Stimulated activated naive B cell treated with anti-CD40 and anti-IgM and Interleukin-4, amounts not matched to agents 10 μg/mL and 1 μg/mL and 100 μg/mL, for 72 hours (primary cell): ENCODE measurements around the gene RSPH10B.
A peak's percentile ranks its signal among the peaks of the same experiment; 100 is the strongest.
"Not testable (repeated sequence)": the region's sequence is repeated elsewhere in the genome, so short reads cannot be mapped to it uniquely, and the experiment has no call there.

Source experiments
- ATAC-seq, 2 donors: fragments of 150-1000 bp; cut with Tn5 transposase; replicated peaks; 2 replicates each; pipeline ENCODE4 v1.10.0; 2021; ENCODE audit warnings: moderate library complexity in 1 of 2
- DNase-seq: peaks from one replicate; pipeline ENCODE4 v3.0.0; 2021
- H3K27ac Mint-ChIP-seq: one replicate; pipeline ENCODE4 v1.8.0; 2022; ENCODE audit warnings: mild to moderate bottlenecking, mixed read lengths
- H3K27me3 Mint-ChIP-seq, 2 donors: one replicate each; pipeline ENCODE4 v1.8.0; 2022; ENCODE audit warnings: mixed read lengths in 2 of 2
- H3K36me3 Mint-ChIP-seq, 2 donors: one replicate each; pipeline ENCODE4 v1.8.0; 2022; ENCODE audit warnings: mixed read lengths in 2 of 2, mild to moderate bottlenecking in 1 of 2
- H3K4me1 Mint-ChIP-seq, 2 donors: one replicate each; pipeline ENCODE4 v1.8.0; 2022; ENCODE audit warnings: mixed read lengths in 2 of 2, mild to moderate bottlenecking in 1 of 2
- H3K4me3 Mint-ChIP-seq, 2 donors: one replicate each; pipeline ENCODE4 v1.8.0; 2022; ENCODE audit warnings: mild to moderate bottlenecking in 2 of 2, mixed read lengths in 2 of 2, moderate library complexity in 1 of 2
- H3K9me3 Mint-ChIP-seq, 2 donors: one replicate each; pipeline ENCODE4 v1.8.0; 2022; ENCODE audit warnings: mixed read lengths in 2 of 2, mild to moderate bottlenecking in 1 of 2

The RSPH10B gene

GRCh38 chr7:5973580-5973979 lies 3.1 kb upstream of the RSPH10B start:
- not testable (repeated sequence) for H3K27me3 Mint-ChIP-seq, ATAC-seq, DNase-seq, H3K9me3 Mint-ChIP-seq, H3K27ac Mint-ChIP-seq, H3K36me3 Mint-ChIP-seq, H3K4me3 Mint-ChIP-seq, H3K4me1 Mint-ChIP-seq

GRCh38 chr7:5963810-5964209 lies 6.7 kb downstream of the RSPH10B start:
- H3K4me1 Mint-ChIP-seq, H3K27me3 Mint-ChIP-seq, H3K27ac Mint-ChIP-seq, H3K36me3 Mint-ChIP-seq, H3K4me3 Mint-ChIP-seq, ATAC-seq, DNase-seq, H3K9me3 Mint-ChIP-seq: not testable (repeated sequence)

DNA sequence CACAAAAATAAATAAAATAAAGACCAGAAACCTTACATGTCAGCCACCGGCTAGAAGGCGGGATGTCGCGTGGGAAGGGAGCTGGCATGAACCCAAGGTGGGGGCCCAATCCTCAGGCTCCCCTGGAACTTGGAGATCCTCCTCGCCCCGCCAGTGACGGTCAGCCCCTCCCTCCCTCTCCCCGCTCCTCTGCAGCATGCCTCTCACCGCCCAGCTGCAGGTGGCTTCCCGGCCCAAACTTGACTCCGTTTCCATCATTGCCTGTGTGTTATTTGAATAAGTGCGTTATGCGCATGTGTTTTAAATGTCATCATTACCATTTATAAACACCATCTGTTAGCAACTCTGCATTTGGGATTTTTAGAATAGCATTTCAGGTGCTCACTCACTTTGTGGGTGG lies 7.3 kb downstream of the RSPH10B start:
- ATAC-seq, H3K4me3 Mint-ChIP-seq, H3K36me3 Mint-ChIP-seq: not testable (repeated sequence)

DNA sequence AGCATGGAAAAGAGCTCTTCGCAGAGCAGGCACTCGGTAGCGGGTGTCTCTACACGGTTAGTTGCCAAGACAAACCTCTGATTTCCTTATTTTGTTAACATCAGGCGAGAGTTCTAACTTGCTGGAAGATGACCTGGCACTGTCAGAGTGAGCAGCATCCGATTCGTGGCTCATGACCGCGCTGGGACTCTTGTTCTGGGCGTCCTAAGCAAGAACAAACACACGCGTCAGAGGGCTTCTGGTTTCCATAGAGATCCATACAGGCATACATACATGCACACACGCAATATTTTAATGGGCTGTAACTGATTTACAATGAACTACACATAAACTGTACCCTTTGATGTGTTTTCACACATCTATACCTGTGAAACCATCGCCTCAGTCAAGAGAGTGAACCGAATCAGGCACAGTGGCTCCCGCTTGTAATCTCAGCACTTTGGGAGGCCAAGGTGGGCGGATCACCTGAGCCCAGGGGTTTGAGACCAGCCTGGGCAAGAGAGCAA lies 35.5 kb downstream of the RSPH10B start:
- H3K9me3 Mint-ChIP-seq, ATAC-seq, H3K4me1 Mint-ChIP-seq, H3K27me3 Mint-ChIP-seq, H3K4me3 Mint-ChIP-seq, H3K36me3 Mint-ChIP-seq, H3K27ac Mint-ChIP-seq, DNase-seq: not testable (repeated sequence)

More for the DNA sequence above, 7.3 kb downstream of the RSPH10B start:
- H3K4me1 Mint-ChIP-seq, H3K27ac Mint-ChIP-seq, H3K27me3 Mint-ChIP-seq, DNase-seq, H3K9me3 Mint-ChIP-seq: not testable (repeated sequence)

- not testable (repeated sequence) for H3K4me1 Mint-ChIP-seq, H3K9me3 Mint-ChIP-seq, DNase-seq, H3K27me3 Mint-ChIP-seq, H3K27ac Mint-ChIP-seq, H3K36me3 Mint-ChIP-seq, H3K4me3 Mint-ChIP-seq
- peak in 1 of 2 donors; percentile 29 for ATAC-seq
Observed at GRCh38 chr7:5931905-5932644, 38.4 kb downstream of the RSPH10B start.

- H3K4me1 Mint-ChIP-seq, H3K9me3 Mint-ChIP-seq, ATAC-seq, H3K27ac Mint-ChIP-seq, DNase-seq, H3K27me3 Mint-ChIP-seq, H3K4me3 Mint-ChIP-seq: not testable (repeated sequence)
- H3K36me3 Mint-ChIP-seq, result peaks cover 10 to 11% of the 10 kb centered on the region in 2 donors
Observed at GRCh38 chr7:5931250-5931649, 39.2 kb downstream of the RSPH10B start.

GRCh38 chr7:5930290-5930689 lies 40.2 kb downstream of the RSPH10B start:
- not testable (repeated sequence) for H3K27ac Mint-ChIP-seq, H3K4me3 Mint-ChIP-seq, H3K9me3 Mint-ChIP-seq, ATAC-seq, H3K27me3 Mint-ChIP-seq, DNase-seq, H3K4me1 Mint-ChIP-seq
- peaks cover 10 to 11% of the 10 kb centered on the region in 2 donors for H3K36me3 Mint-ChIP-seq

GRCh38 chr7:5926263-5926870 lies 44.1 kb downstream of the RSPH10B start:
- not testable (repeated sequence) for H3K27me3 Mint-ChIP-seq, DNase-seq, H3K4me3 Mint-ChIP-seq, H3K9me3 Mint-ChIP-seq, H3K4me1 Mint-ChIP-seq, ATAC-seq, H3K27ac Mint-ChIP-seq
- peaks cover 5 to 10% of the 10 kb centered on the region in 2 donors for H3K36me3 Mint-ChIP-seq

DNA sequence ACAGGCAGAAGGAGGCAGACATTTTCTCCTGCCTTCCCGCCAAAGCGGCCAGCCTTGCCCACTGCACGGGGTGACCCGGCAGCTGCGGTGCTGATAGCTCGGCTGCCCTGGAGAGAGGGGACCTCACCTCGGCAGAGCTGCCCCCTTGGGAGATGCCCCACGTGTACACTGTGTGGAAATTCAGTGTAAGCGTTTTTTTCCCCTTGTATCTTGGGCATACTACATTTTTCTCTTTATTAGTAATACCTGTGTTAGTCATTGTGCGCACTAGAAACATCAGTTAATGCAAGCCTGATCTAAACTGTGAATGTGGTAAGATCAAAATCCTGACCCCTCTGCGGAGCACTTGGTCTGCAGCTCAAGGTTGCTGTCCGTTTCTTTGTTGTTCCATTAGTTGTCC lies 45.9 kb downstream of the RSPH10B start:
- not testable (repeated sequence) for H3K27me3 Mint-ChIP-seq, H3K27ac Mint-ChIP-seq, H3K9me3 Mint-ChIP-seq, H3K4me1 Mint-ChIP-seq, H3K36me3 Mint-ChIP-seq, ATAC-seq, H3K4me3 Mint-ChIP-seq, DNase-seq

- H3K36me3 Mint-ChIP-seq, H3K4me1 Mint-ChIP-seq, ATAC-seq, H3K27me3 Mint-ChIP-seq, H3K4me3 Mint-ChIP-seq, DNase-seq, H3K9me3 Mint-ChIP-seq, H3K27ac Mint-ChIP-seq: not testable (repeated sequence)
Observed at GRCh38 chr7:5924180-5924579, 46.3 kb downstream of the RSPH10B start.

DNA sequence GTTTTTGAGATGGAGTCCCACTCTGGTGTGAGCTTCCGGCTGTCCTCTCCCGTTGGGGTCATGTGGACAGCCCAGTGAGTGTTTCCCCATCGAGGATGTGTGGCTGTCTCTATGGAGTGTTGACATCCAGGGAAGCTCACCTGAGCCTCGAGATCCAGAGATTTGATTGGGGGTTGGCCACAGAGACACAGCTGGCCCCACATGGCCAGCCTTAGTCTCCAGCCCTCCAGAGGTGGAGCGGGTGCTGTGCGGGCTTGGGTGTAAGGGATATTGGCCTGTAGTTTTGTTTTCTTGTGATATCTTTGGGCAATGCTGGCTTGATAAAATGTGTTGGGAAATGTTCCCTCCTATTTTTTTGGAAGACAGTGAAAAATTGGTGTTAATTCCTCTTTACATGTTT lies 54.0 kb downstream of the RSPH10B start:
- H3K4me3 Mint-ChIP-seq, ATAC-seq: not testable (repeated sequence)

GRCh38 chr7:5908835-5909234 lies 61.7 kb downstream of the RSPH10B start:
- not testable (repeated sequence) for H3K4me3 Mint-ChIP-seq, DNase-seq, H3K9me3 Mint-ChIP-seq, H3K27me3 Mint-ChIP-seq, H3K27ac Mint-ChIP-seq, H3K4me1 Mint-ChIP-seq, ATAC-seq
- peaks cover 7 to 11% of the 10 kb centered on the region in 2 donors for H3K36me3 Mint-ChIP-seq

More for the DNA sequence above, 54.0 kb downstream of the RSPH10B start:
- DNase-seq, H3K9me3 Mint-ChIP-seq, H3K36me3 Mint-ChIP-seq, H3K4me1 Mint-ChIP-seq, H3K27me3 Mint-ChIP-seq: not testable (repeated sequence)
- peak overlapping the region; percentile 21 for H3K27ac Mint-ChIP-seq

DNA sequence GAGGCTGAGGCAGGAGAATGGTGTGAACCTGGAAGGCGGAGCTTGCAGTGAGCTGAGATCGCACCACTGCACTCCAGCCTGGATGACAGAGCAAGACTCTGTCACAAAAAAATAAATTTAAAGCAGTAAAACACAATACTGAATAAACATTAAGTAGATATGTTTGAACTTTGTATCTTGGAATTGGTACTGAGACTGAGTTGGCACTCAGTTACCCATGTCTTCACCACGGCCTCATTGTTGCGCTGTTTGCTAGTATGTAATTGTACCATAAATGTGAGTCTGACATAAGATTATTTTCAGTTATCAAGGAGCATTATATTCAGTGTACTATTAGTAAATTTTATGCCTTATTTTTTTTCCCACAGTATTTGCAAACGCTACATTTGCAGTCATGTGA lies 65.8 kb downstream of the RSPH10B start:
- H3K36me3 Mint-ChIP-seq, result peaks cover 9 to 11% of the 10 kb centered on the region in 2 donors
- not testable (repeated sequence) for ATAC-seq, H3K9me3 Mint-ChIP-seq, H3K27me3 Mint-ChIP-seq, DNase-seq, H3K27ac Mint-ChIP-seq, H3K4me3 Mint-ChIP-seq, H3K4me1 Mint-ChIP-seq

DNA sequence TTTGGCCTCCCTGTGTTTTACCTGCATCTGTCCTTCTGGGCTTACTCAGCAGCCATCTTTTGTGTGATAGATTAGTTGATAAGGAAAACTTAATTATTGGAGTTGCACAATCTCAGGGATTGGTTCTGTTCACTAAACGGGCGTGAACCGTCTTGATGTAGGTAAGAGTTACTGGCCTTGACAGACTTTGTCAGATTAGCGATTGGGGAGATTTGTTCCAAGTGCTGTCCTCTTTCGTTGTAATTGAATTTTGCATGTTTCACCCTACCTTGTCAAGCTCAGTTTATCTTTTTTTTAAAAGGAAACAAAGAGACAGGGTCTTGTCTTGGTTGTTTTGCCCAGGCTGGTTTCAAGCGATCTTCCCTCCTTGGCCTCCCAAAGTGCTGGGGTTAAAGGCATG lies 67.5 kb downstream of the RSPH10B start:
- H3K9me3 Mint-ChIP-seq, ATAC-seq, H3K27ac Mint-ChIP-seq, H3K4me3 Mint-ChIP-seq, H3K27me3 Mint-ChIP-seq, H3K4me1 Mint-ChIP-seq, DNase-seq: not testable (repeated sequence)
- H3K36me3 Mint-ChIP-seq, result peaks cover 9 to 11% of the 10 kb centered on the region in 2 donors
